Measurements from ENCODE around the gene CYB561.
A peak's percentile ranks its signal among the peaks of the same experiment; 100 is the strongest.

The CYB561 gene

DNA sequence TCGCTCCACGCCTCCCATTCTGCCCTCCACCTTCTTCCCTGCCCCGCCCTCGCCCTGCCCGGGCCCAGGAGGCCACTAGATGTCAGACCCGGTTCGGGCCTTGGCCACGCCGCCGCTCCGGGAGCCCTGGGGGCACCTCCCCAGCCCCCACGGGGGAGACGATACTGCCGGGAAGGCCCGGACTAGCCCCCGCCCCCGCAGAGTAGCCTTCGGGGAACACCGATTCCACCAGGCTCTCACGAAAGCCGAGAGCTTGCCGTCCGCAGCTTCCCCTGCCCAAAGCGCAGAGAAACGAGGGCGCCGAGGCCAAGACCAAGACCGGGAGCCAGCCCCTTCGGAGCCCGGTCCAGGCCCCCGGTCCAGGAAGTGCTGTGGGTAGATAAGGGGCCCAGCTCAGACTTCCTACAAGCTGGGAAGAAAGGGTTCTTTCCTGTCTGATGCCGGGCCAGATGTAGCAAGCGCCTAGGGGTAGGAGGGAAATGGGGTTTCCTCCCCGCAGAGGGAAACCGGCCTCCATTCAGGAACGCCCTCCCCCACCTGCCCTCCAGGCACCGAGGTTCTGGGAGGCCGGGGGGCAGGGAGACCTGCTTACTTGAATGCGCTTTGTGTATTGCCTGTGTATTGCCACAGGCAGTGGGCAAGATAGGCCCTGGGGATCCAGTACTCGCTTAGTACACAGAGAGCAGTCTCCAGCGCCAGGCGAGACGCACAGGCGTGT, 806 bp upstream of the CYB561 start:
- Histone ChIP-seq H3K27me3 (replicated peaks; ENCODE audit: insufficient read depth, low read length) (0 out of 2 replicates have a peak, but pooled peaks cover 4% of the 10 kb centered on the region), H2AFZ (ENCODE audit: low read length) (peak overlapping the region; percentile 93), H3F3A (ENCODE audit: insufficient read depth, low read length) (no peaks in the 10 kb centered on the region; the same call in 1 of the 2 replicates), H3K4me1 (ENCODE audit: low read length) (0 out of 2 replicates have a peak, but pooled peaks cover 4% of the 10 kb centered on the region), H4K20me1 (ENCODE audit: insufficient read depth, low read length) (no peaks in the 10 kb centered on the region), H3K27ac (ENCODE audit: low read length) (no peak overlapping the region), H3K9me3 (replicated peaks; ENCODE audit: insufficient read depth, low read length) (no peaks in the 10 kb centered on the region), H3K9me2 (replicated peaks; ENCODE audit: insufficient read depth, low read length) (no peaks in the 10 kb centered on the region), H3K36me3 (replicated peaks; ENCODE audit: insufficient read depth, low read length) (no peaks in the 10 kb centered on the region), H3K9ac (ENCODE audit: low read length) (peak overlapping the region; percentile 75), H3K4me3 (ENCODE audit: low read length) (peak overlapping the region; percentile 74), H3K4me2 (ENCODE audit: low read depth, low read length) (peak overlapping the region; percentile 100), H3K79me2 (ENCODE audit: low read length) (no peaks in the 10 kb centered on the region)
- DNase-seq: no peak
- TF ChIP-seq EZH2phosphoT487 (IDR thresholded peaks at IDR 0.05; ENCODE audit: low read length) (no peak), EZH2 (optimal IDR thresholded peaks at IDR 0.05; ENCODE audit: low read depth, low read length) (no peak), CTCF (IDR thresholded peaks at IDR 0.05; ENCODE audit: low read length) (no peak)

DNA sequence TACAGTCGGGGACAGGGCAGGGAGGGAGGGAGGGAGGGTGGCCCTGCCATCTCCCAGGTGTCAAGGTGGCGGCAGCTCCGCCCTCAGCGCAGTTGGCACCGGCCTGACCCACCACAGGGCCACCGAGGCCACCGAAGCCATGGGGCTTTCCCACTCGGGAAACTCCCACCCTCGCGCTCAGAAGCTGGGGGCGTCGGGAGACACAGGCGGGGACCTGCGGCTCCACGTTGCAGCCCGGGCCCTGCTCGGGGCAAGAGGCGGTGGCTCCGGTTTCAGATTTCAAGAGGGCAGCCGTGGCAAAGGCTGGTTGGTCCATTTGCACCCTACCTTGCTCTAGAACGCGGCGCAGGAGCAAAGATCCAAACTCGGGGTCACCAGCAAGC, 544 bp downstream of the CYB561 start:
- Histone ChIP-seq H3K79me2 (ENCODE audit: low read length) (no peaks in the 10 kb centered on the region), H2AFZ (ENCODE audit: low read length) (peak overlapping the region; percentile 95), H3K36me3 (replicated peaks; ENCODE audit: insufficient read depth, low read length) (no peaks in the 10 kb centered on the region), H3K9ac (ENCODE audit: low read length) (peak overlapping the region; percentile 74), H3K27me3 (replicated peaks; ENCODE audit: insufficient read depth, low read length) (no peaks in the 10 kb centered on the region), H3K27ac (ENCODE audit: low read length) (no peak overlapping the region), H3K9me2 (replicated peaks; ENCODE audit: insufficient read depth, low read length) (no peaks in the 10 kb centered on the region), H3K9me3 (replicated peaks; ENCODE audit: insufficient read depth, low read length) (no peaks in the 10 kb centered on the region), H3K4me2 (ENCODE audit: low read depth, low read length) (peak overlapping the region; percentile 100), H3K4me3 (ENCODE audit: low read length) (peak overlapping the region; percentile 74), H3K4me1 (ENCODE audit: low read length) (0 out of 2 replicates have a peak, but pooled peaks cover 4% of the 10 kb centered on the region), H3F3A (ENCODE audit: insufficient read depth, low read length) (no peaks in the 10 kb centered on the region; the same call in 1 of the 2 replicates), H4K20me1 (ENCODE audit: insufficient read depth, low read length) (no peaks in the 10 kb centered on the region)
- DNase-seq: peak; percentile 25
- TF ChIP-seq EZH2 (optimal IDR thresholded peaks at IDR 0.05; ENCODE audit: low read depth, low read length) (no peak), CTCF (IDR thresholded peaks at IDR 0.05; ENCODE audit: low read length) (no peak), EZH2phosphoT487 (IDR thresholded peaks at IDR 0.05; ENCODE audit: low read length) (no peak)

GRCh38 chr17:63445065-63445464, 1.0 kb downstream of the CYB561 start:
- H3K4me2 ChIP-seq (ENCODE audit: low read depth, low read length): peak overlapping the region; percentile 100
- H3K9ac ChIP-seq (ENCODE audit: low read length): peak overlapping the region; percentile 74; the same call in 1 of the 2 replicates
- H3K27ac ChIP-seq (ENCODE audit: low read length): no peak overlapping the region
- TF ChIP-seq EZH2phosphoT487 (IDR thresholded peaks at IDR 0.05; ENCODE audit: low read length) (no peak), EZH2 (optimal IDR thresholded peaks at IDR 0.05; ENCODE audit: low read depth, low read length) (no peak), CTCF (IDR thresholded peaks at IDR 0.05; ENCODE audit: low read length) (no peak)
- no peaks in the 10 kb centered on the region for H3K79me2 ChIP-seq (ENCODE audit: low read length)
- 0 out of 2 replicates have a peak, but pooled peaks cover 4% of the 10 kb centered on the region for H3K4me1 ChIP-seq (ENCODE audit: low read length)
- H3F3A ChIP-seq (ENCODE audit: insufficient read depth, low read length): no peaks in the 10 kb centered on the region; the same call in 1 of the 2 replicates
- H4K20me1 ChIP-seq (ENCODE audit: insufficient read depth, low read length): no peaks in the 10 kb centered on the region
- H3K9me3 ChIP-seq (replicated peaks; ENCODE audit: insufficient read depth, low read length): no peaks in the 10 kb centered on the region
- no peaks in the 10 kb centered on the region for H3K27me3 ChIP-seq (replicated peaks; ENCODE audit: insufficient read depth, low read length)
- no peak for DNase-seq
- H3K36me3 ChIP-seq (replicated peaks; ENCODE audit: insufficient read depth, low read length): no peaks in the 10 kb centered on the region
- H3K9me2 ChIP-seq (replicated peaks; ENCODE audit: insufficient read depth, low read length): no peaks in the 10 kb centered on the region
- H2AFZ ChIP-seq (ENCODE audit: low read length): no peak overlapping the region
- H3K4me3 ChIP-seq (ENCODE audit: low read length): peak overlapping the region; percentile 74; the same call in 1 of the 2 replicates

Data from MM.1S (cell line).